ENCODE data around the gene APBB2. TPM values are rescaled to one million over a fixed set of nuclear protein-coding genes. Genes with fewer than 3 reads are reported as not detected.

APBB2 gene
- total RNA-seq, 2 donors from 2014 or later: 134 to 137 TPM

GRCh38 chr4:41160012-41160789, 54.1 kb downstream of the APBB2 start:
- no peak for DNase-seq (ENCODE audit: low spot score)
- no peak for ATAC-seq (ENCODE audit: insufficient number of reproducible peaks, low FRiP score, low read depth)
- Histone ChIP-seq H3K4me1 (ENCODE audit: control insufficient read depth in 1 of 2, low read depth in 2 of 2) (peaks cover 12 to 59% of the 10 kb centered on the region in 2 donors), H3K9me3 (no peaks in the 10 kb centered on the region), H3K4me3 (no peak overlapping the region), H3K27ac (peak overlapping the region in 1 of 2 donors; percentile 39), H3K36me3 (no peaks in the 10 kb centered on the region), H3K27me3 (replicated peaks; ENCODE audit: insufficient read depth) (no peaks in the 10 kb centered on the region)
- TF ChIP-seq CTCF (IDR thresholded peaks at IDR 0.05): no peak

GRCh38 chr4:41158756-41159155, 55.6 kb downstream of the APBB2 start:
- ATAC-seq (ENCODE audit: insufficient number of reproducible peaks, low FRiP score, low read depth): no peak
- H3K27ac ChIP-seq: no peak overlapping the region
- peaks cover 15 to 74% of the 10 kb centered on the region in 2 donors for H3K4me1 ChIP-seq (ENCODE audit: control insufficient read depth in 1 of 2, low read depth in 2 of 2)
- H3K9me3 ChIP-seq: no peaks in the 10 kb centered on the region
- no peaks in the 10 kb centered on the region for H3K36me3 ChIP-seq
- H3K4me3 ChIP-seq: no peak overlapping the region
- TF ChIP-seq CTCF (IDR thresholded peaks at IDR 0.05): no peak
- DNase-seq (ENCODE audit: low spot score): no peak
- H3K27me3 ChIP-seq (replicated peaks; ENCODE audit: insufficient read depth): no peaks in the 10 kb centered on the region

GRCh38 chr4:41158274-41158673, 56.1 kb downstream of the APBB2 start:
- peaks cover 15 to 77% of the 10 kb centered on the region in 2 donors for H3K4me1 ChIP-seq (ENCODE audit: control insufficient read depth in 1 of 2, low read depth in 2 of 2)
- DNase-seq (ENCODE audit: low spot score) (no peak), ATAC-seq (ENCODE audit: insufficient number of reproducible peaks, low FRiP score, low read depth) (no peak)
- H3K27ac ChIP-seq: no peak overlapping the region
- H3K9me3 ChIP-seq: no peaks in the 10 kb centered on the region
- no peak overlapping the region for H3K4me3 ChIP-seq
- no peaks in the 10 kb centered on the region for H3K36me3 ChIP-seq
- H3K27me3 ChIP-seq (replicated peaks; ENCODE audit: insufficient read depth): no peaks in the 10 kb centered on the region
- no peak for TF ChIP-seq CTCF (IDR thresholded peaks at IDR 0.05)

GRCh38 chr4:41157009-41157408, 57.3 kb downstream of the APBB2 start:
- Histone ChIP-seq H3K4me1 (ENCODE audit: control insufficient read depth in 1 of 2, low read depth in 2 of 2) (peaks cover 15 to 77% of the 10 kb centered on the region in 2 donors), H3K27ac (peak overlapping the region in 1 of 2 donors; percentile 84), H3K9me3 (no peaks in the 10 kb centered on the region), H3K36me3 (no peaks in the 10 kb centered on the region), H3K27me3 (replicated peaks; ENCODE audit: insufficient read depth) (no peaks in the 10 kb centered on the region), H3K4me3 (no peak overlapping the region)
- DNase-seq (ENCODE audit: low spot score) (no peak), ATAC-seq (ENCODE audit: insufficient number of reproducible peaks, low FRiP score, low read depth) (no peak)
- TF ChIP-seq CTCF (IDR thresholded peaks at IDR 0.05): no peak

- peak overlapping the region in 1 of 2 donors; percentile 84 for H3K27ac ChIP-seq
- ATAC-seq (ENCODE audit: insufficient number of reproducible peaks, low FRiP score, low read depth) (no peak), DNase-seq (ENCODE audit: low spot score) (no peak)
- no peaks in the 10 kb centered on the region for H3K27me3 ChIP-seq (replicated peaks; ENCODE audit: insufficient read depth)
- peaks cover 15 to 77% of the 10 kb centered on the region in 2 donors for H3K4me1 ChIP-seq (ENCODE audit: control insufficient read depth in 1 of 2, low read depth in 2 of 2)
- TF ChIP-seq CTCF (IDR thresholded peaks at IDR 0.05): no peak
- H3K4me3 ChIP-seq: no peak overlapping the region
- H3K9me3 ChIP-seq: no peaks in the 10 kb centered on the region
- H3K36me3 ChIP-seq: no peaks in the 10 kb centered on the region
Observed at GRCh38 chr4:41156574-41156973, 57.8 kb downstream of the APBB2 start.
